ENCODE data around the gene TBC1D8.

The TBC1D8 gene

GRCh38 chr2:101153787-101154186 is 2.6 kb upstream of the TBC1D8 start:
- no peak for TF ChIP-seq CTCF (IDR thresholded peaks at IDR 0.05; ENCODE audit: borderline replicate concordance, control extremely low read depth, extremely low read depth, insufficient read depth, missing control alignments)
- DNase-seq (ENCODE audit: low spot score) = no peak
- in situ Hi-C loops (cut with MboI; ENCODE audit: low sequenced_read_pairs, unreplicated experiment) = loop anchor here (10.0 to 25.0 kb wide), 2 partner anchors 129 to 541 kb away; no protein-coding TSS in a partner anchor

- TF ChIP-seq CTCF (IDR thresholded peaks at IDR 0.05; ENCODE audit: borderline replicate concordance, control extremely low read depth, extremely low read depth, insufficient read depth, missing control alignments) = no peak
- DNase-seq (ENCODE audit: low spot score) = no peak
- in situ Hi-C loops (cut with MboI; ENCODE audit: low sequenced_read_pairs, unreplicated experiment) = loop anchor here (10.0 to 25.0 kb wide), 2 partner anchors 128 to 541 kb away; no protein-coding TSS in a partner anchor
Measured at GRCh38 chr2:101153077-101153707, 2.0 kb upstream of the TBC1D8 start.

DNA sequence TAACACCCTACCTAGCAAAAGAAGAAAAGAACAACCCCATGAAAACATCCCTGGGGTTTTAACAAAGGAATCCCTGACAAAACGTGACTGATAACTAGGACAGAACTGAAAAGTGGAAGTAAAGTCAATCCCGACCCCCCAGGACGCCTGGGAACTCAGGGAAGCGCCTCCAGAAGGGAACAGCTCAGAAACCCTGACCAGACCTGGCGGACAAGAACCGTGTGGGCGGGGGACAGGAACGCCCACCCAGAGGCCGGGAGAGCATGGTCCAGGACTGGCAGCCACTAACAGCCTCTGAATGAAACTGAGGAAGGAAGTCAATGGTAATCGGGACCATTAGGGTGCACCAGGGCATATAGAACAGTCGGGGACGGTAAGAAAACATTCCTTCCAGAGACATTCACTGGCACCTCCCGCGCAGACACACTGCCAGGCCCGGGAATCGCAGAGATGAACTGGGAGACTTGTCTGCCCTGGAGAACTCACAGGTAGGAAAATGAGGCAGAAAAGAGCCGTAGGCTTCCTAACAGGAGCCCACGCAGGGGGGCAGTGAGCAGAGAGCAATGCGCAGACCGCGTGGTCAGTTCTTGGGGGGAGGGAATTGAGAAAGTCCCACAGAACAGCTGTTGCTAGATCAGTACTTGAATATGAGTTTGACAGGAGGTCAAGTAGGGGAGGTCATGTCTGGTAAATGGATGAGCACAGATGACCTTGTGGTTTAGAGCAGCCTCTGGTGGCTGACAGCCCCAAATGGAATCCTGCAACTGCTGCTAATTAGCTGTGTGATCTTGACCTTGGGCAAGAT is 1.3 kb upstream of the TBC1D8 start:
- peak; percentile 76 for DNase-seq (ENCODE audit: low spot score)
- TF ChIP-seq CTCF (IDR thresholded peaks at IDR 0.05; ENCODE audit: borderline replicate concordance, control extremely low read depth, extremely low read depth, insufficient read depth, missing control alignments) = peak; percentile 84
- in situ Hi-C loops (cut with MboI; ENCODE audit: low sequenced_read_pairs, unreplicated experiment) = loop anchor here (10.0 to 25.0 kb wide), 2 partner anchors 128 to 540 kb away; no protein-coding TSS in a partner anchor

GRCh38 chr2:101151859-101152271 is 683 bp upstream of the TBC1D8 start:
- TF ChIP-seq CTCF (IDR thresholded peaks at IDR 0.05; ENCODE audit: borderline replicate concordance, control extremely low read depth, extremely low read depth, insufficient read depth, missing control alignments) = no peak
- DNase-seq (ENCODE audit: low spot score) = no peak
- in situ Hi-C loops (cut with MboI; ENCODE audit: low sequenced_read_pairs, unreplicated experiment) = loop anchor here (10.0 to 25.0 kb wide), 2 partner anchors 127 to 540 kb away; no protein-coding TSS in a partner anchor

GRCh38 chr2:101150306-101151145 is 656 bp downstream of the TBC1D8 start:
- peak; percentile 72 for DNase-seq (ENCODE audit: low spot score)
- in situ Hi-C loops (cut with MboI; ENCODE audit: low sequenced_read_pairs, unreplicated experiment) = loop anchor here (10.0 to 25.0 kb wide), 2 partner anchors 126 to 538 kb away; no protein-coding TSS in a partner anchor
- TF ChIP-seq CTCF (IDR thresholded peaks at IDR 0.05; ENCODE audit: borderline replicate concordance, control extremely low read depth, extremely low read depth, insufficient read depth, missing control alignments) = peak; percentile 32

All from GM13976 (cell line).